Measurements from ENCODE around the gene PDE11A.

PDE11A gene

DNA sequence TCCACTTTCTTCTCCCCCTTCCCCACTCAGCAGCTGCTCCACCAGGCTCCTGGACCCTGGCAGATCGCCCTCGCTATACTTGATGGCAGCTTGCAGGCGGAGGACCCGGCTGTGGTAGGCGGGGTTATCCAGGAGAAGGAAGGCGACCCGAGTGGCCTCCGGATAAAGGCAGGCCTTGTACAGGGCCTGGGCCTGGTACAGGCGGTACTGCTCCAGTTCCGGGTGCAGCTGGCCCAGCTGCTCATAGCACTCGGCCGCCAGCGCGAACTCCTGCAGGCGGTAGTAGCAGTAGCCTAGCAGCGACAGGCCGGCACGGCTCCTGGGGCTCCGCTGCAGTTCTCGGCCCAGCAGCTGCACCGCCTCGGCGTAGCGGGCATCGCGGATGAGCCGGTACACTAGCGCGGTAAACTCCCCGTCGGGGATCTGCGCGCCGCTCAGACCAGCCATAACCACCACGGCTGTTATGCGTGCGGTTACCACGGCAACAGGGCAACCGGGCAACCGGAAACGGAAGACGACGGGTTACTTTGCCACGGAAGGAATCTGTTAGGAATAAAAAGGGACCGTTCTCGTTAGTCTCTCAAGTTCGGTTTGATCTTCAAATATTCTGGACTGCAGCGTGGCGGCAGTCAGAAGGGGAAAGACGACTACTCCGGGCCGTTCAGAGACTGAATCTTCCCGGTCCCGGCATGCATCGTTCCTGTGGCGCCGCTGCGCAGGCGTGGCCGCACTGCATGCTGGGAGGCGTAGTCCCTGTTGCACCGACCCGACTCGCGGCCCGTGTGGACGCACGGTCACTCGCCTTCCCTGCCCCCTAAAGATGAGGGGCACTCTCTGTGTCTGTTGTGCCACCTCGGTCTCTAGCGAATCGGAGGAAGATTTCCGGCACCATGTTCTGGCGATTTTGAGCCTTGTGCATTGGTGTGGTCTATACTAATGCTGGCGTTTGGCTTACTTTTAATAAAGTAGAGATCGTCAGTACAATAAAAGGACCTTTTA lies 454.0 kb downstream of the PDE11A start:
- peak; percentile 82 to 90 for DNase-seq

DNA sequence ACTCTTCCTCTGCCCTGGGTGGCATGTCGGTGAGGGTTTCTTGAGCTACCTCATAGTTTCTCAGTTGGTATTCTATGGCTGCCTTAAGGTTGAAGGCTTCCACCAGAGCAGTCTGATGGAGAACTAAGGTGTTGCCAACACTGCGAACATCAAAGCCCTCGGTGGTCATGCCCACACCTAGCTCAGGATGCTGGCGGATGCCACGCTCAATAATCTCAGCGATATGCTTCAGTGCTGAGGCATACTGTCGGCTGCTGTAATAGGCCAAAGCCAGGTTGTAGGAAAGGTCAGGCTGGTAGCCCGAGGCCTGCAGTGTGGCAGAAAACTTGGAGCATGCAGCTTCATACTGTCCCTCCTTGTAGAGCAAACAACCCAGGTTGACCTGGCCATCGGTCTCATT lies 454.7 kb downstream of the PDE11A start:
- no peak for DNase-seq

DNA sequence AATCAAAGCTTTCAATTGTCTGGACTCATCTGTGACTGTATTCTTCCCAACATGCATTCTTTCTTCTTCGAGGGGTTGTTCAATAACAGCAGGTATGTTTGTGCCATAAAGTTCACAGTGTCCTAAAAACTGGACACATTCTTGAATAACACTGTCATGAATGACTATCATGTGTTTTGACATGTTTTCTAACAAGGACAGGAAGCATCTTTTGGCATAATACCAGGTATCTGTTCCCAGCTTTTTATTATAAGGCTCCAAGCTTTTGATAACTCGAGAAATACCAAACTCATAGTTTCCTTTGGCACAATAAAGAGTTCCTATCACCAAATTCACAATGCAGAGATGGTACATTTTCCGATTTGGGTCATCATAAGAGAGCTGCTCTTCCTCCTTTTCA lies 455.8 kb downstream of the PDE11A start:
- DNase-seq = no peak

DNA sequence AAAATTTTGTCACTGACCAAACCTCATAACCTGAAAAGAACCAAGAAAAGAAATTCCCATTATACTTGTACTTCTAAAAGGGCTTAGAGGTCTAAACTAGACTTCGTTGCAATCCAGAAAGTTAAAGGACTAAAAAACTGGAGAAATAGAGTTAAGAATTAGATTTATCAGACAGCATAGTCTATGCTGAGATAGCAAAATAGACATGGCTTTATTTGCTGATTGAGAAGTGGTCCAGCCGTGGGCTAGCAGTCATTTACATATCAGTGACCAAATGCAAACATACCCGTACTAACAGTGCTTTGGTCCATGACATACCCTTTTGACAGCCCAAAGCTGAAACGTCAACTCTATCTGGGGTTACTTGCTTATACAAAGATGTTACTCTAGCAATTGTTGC lies 456.5 kb downstream of the PDE11A start:
- DNase-seq = no peak

DNA sequence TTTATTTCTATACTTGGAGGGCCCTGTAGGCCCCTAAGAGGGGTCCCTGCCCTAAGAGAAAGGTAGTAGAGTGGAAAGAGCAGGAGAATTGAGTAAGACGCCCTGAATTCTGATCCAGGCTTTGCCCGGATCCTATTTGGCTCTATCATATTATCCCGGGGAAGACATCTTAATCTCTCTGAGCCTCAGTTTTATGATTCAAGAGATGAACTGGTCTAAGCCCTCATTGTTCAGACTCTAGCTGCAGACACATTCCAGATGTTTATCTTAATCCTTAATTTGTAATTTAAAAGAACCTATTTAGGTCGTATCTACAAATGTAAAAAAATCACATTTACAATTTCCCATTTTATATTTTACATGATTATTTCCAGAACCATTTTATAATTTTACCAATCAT lies 459.9 kb downstream of the PDE11A start:
- DNase-seq = no peak

DNA sequence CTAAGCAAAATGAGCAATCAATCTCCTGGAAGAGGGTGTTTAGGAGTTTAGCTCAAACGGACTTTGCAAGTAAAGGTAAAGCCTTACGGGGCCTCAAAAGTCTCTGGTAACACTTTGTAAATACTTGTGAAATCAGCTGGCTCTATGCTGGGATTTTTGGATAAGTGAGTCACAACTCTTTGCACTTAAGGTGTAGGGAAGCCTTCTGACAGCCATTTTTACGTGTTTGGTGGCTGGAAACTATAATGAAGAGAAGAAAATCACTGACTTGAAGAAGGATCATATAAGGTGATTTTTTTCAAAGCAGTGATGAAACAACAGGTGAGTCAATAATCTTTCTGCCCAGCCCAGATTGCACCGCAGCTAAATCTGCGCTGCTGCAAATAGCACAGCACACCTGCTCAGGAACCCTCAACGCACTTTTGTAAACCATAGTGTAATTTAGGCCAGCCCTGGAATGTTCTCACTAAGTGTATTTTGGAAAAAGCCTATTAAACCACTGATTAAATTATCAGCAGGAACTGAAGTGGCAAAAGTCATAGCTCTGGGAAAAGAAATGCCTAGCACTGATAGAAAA lies 461.2 kb downstream of the PDE11A start:
- no peak for DNase-seq

DNA sequence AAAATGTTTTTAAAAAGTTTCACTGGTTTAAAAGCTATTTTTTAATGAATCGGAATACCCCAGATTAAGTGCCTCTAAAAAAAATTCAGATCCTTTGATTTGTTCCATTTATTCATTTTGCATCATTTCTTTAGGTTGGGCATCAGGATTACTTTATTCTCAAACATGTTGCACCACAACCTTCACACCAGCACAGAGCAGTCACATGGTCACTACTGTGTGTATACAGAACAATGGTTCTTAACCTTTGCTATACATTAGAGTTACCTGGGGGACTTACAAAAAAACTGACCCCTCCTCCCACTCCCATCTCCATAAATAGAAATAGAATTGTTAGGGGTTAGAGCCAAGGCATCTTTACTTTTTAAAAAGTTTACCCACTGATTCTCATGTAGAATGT lies 461.8 kb downstream of the PDE11A start:
- DNase-seq = no peak

DNA sequence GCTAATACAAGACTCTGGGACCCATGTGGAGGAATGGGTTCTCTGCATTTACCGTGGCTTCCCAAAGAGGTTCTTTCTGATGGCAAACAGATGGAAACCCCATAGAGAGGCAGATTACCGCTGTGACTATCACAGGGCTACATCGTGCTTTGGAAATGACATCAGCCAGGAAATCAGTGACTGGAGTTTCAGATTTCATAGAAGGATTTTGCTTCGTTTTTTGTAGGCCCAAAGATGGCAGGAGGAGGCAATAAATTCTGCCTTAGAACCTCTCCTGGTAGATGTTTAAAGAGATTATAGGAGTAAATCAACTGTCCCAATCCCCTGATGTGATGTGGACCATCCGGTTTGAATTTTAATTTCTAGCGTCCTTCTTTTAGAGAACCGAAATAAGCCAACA lies 465.9 kb downstream of the PDE11A start:
- DNase-seq = no peak

DNA sequence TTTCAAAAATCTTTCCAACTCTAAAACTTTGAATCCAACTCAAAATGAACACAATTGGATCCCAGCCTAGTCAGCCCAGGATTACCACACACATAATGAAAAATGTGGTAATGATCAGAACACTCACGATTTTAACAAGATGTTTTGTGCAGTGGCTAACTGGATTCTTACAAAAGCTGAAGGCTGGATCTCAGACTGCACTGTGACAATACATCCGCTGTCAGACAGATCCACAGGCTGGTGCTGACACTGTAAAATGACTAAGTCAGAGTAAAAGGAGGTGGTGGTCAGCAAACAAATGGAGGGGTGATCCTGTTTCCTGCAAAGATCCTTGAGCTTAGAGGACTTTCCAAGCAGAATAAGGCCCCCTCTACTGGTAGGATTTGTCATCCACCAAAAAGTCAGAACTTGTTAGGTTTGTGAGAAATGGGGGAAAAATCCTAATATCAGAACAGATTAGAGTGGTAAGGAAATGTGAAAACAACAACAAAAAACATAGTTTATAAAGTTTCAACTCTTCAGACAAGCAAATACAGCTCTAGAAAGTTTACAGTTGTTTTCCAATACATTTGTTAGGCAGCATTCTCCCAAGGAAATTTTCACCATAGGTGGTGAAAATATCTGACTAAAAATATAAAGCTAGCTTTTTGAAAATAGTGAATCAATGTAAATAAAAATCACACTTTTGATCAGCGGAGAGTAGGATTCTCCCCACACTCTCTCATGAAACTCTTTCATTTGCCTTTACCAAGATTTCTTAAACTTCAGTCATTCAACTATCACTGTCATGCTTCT lies 468.1 kb downstream of the PDE11A start:
- DNase-seq = peak; percentile 20 to 37

DNA sequence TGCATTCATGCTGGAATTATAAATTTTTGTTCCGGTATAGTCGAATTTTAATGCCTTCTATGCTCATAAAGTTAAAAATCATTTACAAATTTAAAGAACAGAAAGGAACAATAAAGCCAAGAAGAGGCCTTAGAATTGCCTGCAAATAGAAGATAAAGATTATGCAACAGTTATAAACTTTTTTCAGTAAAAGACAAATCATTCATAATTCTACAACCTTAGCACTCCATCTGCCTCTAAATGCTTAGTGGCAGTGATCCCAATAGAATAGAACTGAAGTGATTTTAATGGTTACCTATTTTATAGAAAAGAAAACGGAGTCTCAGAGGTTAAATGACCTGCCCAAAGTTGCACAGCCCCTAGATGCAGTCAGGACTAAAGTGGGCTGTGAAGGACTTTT lies 468.8 kb downstream of the PDE11A start:
- no peak for DNase-seq

DNA sequence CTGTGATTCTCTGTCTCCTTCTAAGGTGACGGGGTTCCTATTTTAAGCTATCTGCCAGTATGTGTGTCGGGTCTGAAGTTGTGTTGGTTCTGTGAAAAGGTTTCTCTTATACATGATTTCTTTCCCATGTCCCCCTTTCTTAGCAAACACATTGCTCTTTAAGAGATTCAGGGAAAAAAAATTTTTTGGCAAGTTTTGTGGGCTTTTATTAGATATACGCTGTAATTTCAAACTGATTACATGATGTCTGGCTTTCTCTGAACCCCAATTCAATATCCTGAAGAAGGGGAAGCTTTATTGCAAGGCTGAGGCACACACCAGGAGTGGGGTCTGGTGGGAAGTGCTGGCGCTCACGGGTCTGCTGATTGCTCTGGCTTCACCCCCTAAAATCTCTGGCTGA lies 469.4 kb downstream of the PDE11A start:
- no peak for DNase-seq

DNA sequence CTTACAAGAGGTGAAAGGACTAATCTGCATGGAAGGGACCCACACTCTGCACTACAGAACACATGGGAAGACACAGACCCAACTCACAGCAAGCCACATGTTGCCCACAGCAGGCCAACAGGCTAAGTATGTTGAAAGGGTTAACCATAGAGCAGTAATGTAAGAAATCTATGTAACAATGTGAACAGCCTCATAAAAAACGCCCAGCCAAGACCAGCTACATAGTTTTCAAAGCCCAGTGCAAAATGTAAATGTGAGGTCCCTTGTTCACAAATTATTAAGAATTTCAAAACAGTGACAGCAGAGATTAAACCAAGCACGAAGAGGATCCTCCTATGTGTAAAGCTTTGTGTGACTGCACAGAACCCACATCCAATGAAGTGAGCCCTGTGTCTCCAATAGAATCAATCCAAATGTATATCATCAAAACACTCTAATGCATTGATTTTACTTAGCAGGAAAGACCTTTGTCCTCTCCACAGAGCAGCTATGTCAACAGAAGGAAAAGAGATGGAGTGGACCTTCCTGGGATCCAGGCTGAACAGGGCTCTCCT lies 469.9 kb downstream of the PDE11A start:
- DNase-seq = no peak

DNA sequence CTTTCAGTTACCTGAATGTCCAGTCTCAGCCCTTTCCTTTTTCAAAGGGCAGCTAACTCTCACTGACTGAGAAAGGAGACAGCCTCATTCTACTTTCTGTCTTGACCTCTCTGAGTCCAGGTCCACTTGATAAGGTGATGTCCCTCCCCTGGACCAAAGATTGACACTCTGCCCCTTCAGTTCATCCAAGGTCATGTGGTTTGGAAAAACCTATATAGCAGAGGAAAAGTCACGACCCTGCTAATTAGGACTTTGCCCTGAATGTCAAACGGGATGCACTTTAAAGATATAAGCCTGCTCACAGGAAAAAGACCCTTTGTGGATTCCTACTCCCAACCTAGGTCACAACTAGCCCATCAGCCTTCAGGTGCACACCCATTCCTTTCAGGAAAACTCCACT lies 471.7 kb downstream of the PDE11A start:
- DNase-seq = no peak

DNA sequence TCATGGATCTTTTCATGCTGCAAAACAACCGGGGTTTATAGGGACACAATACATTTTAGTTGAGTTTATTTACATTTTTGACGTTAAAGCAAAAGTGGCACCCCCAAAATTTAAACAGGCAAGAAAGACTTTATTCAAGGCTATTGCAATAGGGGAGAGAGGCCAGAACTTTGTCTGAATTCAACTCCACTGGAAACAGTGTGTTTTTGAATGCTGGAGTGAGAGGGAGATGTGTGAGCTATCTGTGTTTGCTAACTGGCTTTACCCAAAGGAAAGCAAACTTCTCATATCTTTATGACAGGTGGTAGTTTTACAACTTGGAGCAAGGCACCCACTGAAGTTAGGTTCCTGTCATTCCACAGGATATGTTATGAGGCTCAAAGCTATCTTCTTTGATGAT lies 472.6 kb downstream of the PDE11A start:
- no peak for DNase-seq

DNA sequence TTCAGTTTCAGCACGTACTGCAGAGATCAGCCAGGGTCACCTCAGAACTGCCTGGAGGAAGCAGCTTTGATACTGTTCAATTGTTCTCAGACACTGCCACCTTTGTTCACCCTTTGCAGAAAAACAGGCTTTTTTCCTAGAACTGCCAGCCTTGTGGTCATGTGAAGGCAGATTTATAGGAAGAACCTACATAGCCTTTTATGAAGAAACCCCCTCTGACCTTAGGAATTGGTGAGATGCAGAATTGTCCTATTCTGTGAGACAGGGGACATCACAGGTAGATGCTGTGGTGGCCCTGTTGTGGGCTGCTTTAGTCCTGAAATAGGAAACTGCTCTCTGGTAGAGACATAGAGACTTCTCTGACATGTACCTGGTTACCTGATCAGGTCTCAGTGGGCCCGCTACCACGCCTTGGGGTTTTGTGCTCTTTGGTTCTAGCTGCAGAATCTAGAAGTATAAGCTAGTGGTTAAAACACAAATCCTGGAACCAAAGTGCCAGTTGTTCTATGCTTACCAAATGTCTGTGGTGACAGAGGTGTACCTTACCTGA lies 473.4 kb downstream of the PDE11A start:
- DNase-seq = no peak

DNA sequence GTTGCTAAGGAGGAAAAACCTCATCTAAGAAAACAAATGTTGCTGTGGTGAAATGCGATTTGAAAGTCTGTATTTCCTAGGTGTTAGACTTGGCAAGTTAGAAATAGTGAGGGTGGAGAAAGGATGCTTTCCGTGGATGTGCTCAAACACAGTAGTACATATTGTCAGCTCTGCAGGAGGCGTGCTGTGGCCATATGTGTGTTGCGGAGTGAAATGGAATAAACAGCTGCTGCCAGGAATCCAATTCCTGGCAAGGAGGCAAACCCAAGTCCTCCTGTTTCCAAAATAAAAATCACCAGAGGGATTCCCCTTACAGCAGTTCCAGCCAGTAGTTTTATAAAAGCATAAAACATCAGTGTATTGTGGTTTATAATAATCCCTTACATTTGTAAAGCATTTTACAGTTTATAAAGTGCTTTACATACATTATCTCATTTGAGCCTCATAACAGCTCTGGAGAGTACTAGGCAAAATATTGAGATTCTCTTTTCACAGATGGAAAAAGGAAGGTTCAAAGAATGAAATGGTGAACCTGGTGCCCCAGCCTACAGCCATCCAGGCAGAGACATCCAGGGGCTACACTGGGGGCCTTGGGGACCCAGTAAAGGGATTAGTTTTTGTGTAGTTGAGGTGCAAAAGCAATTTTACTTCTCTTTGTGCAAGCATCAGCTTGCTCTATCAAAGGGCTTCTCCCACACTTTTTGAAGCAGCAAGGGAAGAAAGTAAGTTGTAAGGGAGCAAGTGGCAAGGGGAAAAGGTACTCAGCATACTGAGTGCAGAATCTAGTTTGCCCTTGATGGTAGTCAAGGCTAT lies 474.0 kb downstream of the PDE11A start:
- DNase-seq = no peak

DNA sequence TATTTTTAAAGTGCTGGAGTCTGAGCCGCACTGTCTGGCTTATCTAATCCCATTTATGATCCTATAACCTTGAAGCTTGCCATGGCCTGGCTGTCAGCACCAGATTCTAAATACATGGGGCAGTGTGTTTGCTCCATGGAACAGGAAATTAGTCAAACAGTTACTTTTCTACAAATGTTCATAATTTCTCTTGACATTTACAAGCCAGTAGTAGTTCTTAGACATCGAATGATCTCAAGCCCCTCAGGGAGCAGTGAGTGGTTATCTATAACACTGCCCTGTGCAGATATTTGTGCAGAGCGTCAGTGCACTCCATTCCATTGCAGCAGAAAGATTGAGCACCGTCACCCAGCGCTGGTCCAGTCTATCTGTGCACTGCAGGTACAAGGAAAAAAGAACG lies 474.8 kb downstream of the PDE11A start:
- no peak for DNase-seq

DNA sequence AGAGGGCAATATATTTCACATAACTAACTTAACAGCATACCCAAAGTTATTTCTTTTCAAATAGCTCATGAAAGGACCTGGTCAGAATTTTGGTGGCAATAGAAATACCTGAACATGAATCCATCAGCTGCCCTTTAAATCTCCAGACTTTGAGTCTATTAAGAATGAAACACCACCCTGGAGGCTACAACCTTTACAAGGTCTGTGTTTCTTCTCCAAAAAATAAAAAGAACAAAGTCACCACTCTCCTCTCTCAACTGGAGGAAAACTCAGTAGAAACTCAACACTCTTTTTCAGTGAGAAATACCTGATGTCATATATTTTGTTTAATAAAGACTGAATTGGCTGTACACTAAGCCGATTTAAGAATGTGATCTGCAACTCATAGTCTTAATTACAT lies 475.7 kb downstream of the PDE11A start:
- DNase-seq = no peak

DNA sequence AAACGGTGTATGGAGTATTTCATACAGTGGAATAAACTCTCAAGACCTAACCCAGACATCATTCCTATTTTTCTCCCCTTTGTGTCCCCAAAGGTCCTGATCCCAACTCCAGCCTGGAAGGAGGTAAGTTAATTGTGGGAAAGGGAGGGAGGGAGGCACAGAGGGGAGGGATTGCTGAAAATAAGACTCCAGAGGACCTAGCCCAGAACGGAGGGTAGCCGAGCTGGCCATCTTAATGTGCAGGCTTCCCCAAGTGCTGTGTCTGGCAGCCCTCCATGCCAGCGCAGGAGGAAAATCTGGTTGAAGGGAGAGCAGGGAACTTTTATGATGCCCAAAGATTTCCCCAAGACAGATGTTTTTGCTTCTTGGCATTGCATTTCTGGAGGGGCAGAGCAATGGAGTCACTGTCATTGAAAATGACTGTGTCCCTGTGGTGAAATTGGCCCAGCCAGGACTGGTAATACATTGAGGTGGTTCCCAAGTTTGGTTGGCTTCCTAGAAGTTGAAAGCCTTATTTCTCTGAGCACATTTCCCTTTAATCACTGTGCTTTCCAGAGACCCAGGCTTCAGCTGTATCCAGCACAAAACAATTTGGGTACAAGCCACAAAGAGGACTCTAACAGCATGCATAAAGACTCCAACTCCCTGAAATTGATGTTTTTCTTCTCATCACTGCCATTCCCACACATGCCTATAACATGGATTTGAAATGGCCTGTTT lies 477.3 kb downstream of the PDE11A start:
- no peak for DNase-seq

DNA sequence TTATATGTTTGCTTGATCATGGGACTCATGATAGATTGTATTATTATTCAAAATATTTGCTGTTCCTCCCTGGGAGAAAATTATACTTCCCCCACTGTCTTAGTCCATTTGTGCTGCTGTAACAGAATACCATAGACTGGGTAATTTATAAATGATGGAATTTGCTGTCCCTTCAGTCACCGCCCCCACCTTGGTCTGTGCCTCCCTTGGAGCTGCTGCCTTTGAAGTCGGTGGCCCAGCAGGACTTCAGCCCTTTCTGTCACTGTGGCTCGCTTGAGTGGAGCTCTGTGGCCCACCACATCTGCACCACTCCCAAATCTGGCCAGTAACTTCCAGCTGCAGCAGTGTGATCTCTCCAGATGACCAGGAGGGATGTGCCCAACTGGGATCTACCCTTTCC lies 479.2 kb downstream of the PDE11A start:
- DNase-seq = no peak

DNA sequence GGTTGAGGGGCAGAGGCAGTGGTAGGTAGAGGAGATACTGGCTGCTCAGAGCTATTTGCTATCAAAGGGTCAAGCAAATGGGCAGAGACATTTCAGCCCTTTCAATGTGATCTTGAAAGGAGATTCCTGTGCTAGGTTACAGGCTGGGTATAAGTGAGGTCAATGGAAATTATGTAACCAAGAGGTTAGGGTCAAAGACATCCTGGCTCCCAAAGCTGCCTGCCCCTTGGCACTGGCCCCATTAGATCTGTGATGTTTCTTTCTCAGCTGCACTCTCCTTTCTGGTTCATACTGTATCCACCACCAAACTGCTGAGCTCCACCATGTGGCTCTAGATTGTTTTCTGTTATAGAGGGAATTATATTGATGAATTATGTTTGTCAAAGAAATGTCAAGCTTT lies 479.6 kb downstream of the PDE11A start:
- no peak for DNase-seq
